Measurements from ENCODE around the gene PNKP. TPM values are rescaled to one million over a fixed set of nuclear protein-coding genes. Genes with fewer than 3 reads are reported as not detected.
A peak's percentile ranks its signal among the peaks of the same experiment; 100 is the strongest.

Gene PNKP
- total and polyA plus RNA-seq, 10 of the 15 experiments (the other 5 are each of a cell fraction or from before 2014, with no cell fraction given): 2.9 to 82.3 (median 33.2) TPM

DNA sequence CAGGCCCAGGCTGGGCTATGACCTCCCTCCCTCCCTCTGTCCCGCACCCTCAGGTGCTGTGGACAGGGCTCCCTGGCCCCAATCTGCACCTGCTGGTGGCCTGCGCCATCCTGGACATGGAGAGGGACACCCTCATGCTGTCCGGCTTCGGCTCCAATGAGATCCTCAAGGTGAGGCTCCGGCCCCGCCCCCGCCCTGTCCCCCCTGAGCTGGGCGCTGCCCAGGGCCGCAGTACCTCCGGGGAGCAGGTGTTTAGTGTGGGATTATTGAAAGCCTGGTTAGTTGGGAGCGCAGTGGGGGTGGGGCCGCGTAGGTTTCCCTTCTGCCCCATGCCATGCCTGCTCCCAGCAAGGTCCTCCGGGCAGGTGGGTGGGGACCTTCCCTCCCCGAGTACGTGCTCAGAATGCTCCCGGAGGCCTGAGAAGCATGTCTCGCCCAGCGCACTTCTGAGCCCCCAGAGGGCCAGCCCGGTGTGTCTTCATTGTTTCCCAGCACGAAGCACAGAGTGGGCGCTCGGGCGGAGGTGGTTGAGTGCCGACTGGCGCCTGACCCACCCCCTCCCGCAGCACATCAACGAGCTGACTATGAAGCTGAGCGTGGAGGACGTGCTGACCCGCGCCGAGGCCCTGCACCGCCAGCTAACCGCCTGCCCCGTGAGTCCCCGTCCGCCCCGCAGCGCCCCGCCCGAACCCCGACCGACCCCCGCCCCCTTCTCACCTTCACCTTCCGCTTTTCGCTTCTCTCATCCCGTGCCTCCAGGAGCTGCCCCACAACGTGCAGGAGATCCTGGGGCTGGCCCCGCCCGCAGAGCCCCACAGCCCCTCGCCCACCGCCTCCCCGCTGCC lies 20.5 kb upstream of the PNKP start (continued):
- TF ChIP-seq NFYB (IDR thresholded peaks at IDR 0.05; ENCODE audit: insufficient read depth, low read depth, low read length): no peak
- TF ChIP-seq, protein P1, sequence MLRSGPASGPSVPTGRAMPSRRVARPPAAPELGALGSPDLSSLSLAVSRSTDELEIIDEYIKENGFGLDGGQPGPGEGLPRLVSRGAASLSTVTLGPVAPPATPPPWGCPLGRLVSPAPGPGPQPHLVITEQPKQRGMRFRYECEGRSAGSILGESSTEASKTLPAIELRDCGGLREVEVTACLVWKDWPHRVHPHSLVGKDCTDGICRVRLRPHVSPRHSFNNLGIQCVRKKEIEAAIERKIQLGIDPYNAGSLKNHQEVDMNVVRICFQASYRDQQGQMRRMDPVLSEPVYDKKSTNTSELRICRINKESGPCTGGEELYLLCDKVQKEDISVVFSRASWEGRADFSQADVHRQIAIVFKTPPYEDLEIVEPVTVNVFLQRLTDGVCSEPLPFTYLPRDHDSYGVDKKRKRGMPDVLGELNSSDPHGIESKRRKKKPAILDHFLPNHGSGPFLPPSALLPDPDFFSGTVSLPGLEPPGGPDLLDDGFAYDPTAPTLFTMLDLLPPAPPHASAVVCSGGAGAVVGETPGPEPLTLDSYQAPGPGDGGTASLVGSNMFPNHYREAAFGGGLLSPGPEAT (IDR thresholded peaks at IDR 0.05; ENCODE audit: low read depth): 0 out of 2 replicates have a peak, but pooled peaks have one; percentile 27
- peak; percentile 84 for TF ChIP-seq NBN (IDR thresholded peaks at IDR 0.05)
- TF ChIP-seq ZNF274 (IDR thresholded peaks at IDR 0.05; ENCODE audit: insufficient read depth, insufficient read length): no peak
- no peak for TF ChIP-seq ZBED1 (IDR thresholded peaks at IDR 0.05; ENCODE audit: borderline replicate concordance)
- TF ChIP-seq SMC3 (IDR thresholded peaks at IDR 0.05; ENCODE audit: borderline replicate concordance, low read length): no peak
- TF ChIP-seq IKZF1 (conservative IDR thresholded peaks at IDR 0.05): peak; percentile 69
- TF ChIP-seq, protein P2, sequence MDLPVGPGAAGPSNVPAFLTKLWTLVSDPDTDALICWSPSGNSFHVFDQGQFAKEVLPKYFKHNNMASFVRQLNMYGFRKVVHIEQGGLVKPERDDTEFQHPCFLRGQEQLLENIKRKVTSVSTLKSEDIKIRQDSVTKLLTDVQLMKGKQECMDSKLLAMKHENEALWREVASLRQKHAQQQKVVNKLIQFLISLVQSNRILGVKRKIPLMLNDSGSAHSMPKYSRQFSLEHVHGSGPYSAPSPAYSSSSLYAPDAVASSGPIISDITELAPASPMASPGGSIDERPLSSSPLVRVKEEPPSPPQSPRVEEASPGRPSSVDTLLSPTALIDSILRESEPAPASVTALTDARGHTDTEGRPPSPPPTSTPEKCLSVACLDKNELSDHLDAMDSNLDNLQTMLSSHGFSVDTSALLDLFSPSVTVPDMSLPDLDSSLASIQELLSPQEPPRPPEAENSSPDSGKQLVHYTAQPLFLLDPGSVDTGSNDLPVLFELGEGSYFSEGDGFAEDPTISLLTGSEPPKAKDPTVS (IDR thresholded peaks at IDR 0.05; ENCODE audit: low read depth, low read length): no peak
- peak; percentile 38 for TF ChIP-seq ATF7 (IDR thresholded peaks at IDR 0.05; ENCODE audit: low read depth)
- TF ChIP-seq MEF2B (IDR thresholded peaks at IDR 0.05; ENCODE audit: partially characterized antibody, poor library complexity, severe bottlenecking): peak; percentile 69
- TF ChIP-seq POLR2AphosphoS5 (IDR thresholded peaks at IDR 0.05; ENCODE audit: low read length): no peak; the same call in 1 of the 2 replicates
- no peak for TF ChIP-seq SIX5 (IDR thresholded peaks at IDR 0.05; ENCODE audit: low read depth, low read length, severe bottlenecking)
- TF ChIP-seq NFYA (IDR thresholded peaks at IDR 0.05; ENCODE audit: borderline replicate concordance, low read depth, low read length): no peak
- TF ChIP-seq TCF3 (IDR thresholded peaks at IDR 0.05; ENCODE audit: borderline replicate concordance, insufficient read depth, low read depth, low read length): no peak
- no peak for TF ChIP-seq NR2C1 (IDR thresholded peaks at IDR 0.05)
- TF ChIP-seq ZNF622 (IDR thresholded peaks at IDR 0.05): no peak
- TF ChIP-seq RELA (IDR thresholded peaks at IDR 0.05; ENCODE audit: borderline replicate concordance, partially characterized antibody): no peak
- TF ChIP-seq PML (IDR thresholded peaks at IDR 0.05; ENCODE audit: low read length): no peak
- TF ChIP-seq, protein P3, sequence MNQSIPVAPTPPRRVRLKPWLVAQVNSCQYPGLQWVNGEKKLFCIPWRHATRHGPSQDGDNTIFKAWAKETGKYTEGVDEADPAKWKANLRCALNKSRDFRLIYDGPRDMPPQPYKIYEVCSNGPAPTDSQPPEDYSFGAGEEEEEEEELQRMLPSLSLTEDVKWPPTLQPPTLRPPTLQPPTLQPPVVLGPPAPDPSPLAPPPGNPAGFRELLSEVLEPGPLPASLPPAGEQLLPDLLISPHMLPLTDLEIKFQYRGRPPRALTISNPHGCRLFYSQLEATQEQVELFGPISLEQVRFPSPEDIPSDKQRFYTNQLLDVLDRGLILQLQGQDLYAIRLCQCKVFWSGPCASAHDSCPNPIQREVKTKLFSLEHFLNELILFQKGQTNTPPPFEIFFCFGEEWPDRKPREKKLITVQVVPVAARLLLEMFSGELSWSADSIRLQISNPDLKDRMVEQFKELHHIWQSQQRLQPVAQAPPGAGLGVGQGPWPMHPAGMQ (IDR thresholded peaks at IDR 0.05; ENCODE audit: borderline replicate concordance): no peak
- TF ChIP-seq FOXK2 (IDR thresholded peaks at IDR 0.05): no peak
- TF ChIP-seq NFXL1 (IDR thresholded peaks at IDR 0.05; ENCODE audit: borderline replicate concordance): no peak
- no peak for TF ChIP-seq RFX5 (IDR thresholded peaks at IDR 0.05; ENCODE audit: low read depth, low read length)
- TF ChIP-seq, protein P4, sequence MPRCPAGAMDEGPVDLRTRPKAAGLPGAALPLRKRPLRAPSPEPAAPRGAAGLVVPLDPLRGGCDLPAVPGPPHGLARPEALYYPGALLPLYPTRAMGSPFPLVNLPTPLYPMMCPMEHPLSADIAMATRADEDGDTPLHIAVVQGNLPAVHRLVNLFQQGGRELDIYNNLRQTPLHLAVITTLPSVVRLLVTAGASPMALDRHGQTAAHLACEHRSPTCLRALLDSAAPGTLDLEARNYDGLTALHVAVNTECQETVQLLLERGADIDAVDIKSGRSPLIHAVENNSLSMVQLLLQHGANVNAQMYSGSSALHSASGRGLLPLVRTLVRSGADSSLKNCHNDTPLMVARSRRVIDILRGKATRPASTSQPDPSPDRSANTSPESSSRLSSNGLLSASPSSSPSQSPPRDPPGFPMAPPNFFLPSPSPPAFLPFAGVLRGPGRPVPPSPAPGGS (IDR thresholded peaks at IDR 0.05; ENCODE audit: borderline replicate concordance, insufficient read depth, low read depth, low read length, poor library complexity, severe bottlenecking): no peak
- TF ChIP-seq RBBP5 (conservative IDR thresholded peaks at IDR 0.05): no peak
- peak in 1 of 2 experiments; percentile 77; a peak in 2 of 4 replicates for TF ChIP-seq BHLHE40 (IDR thresholded peaks at IDR 0.05; ENCODE audit: borderline replicate concordance in 1 of 2, low read depth in 2 of 2, low read length in 1 of 2)
- TF ChIP-seq NFIC (IDR thresholded peaks at IDR 0.05; ENCODE audit: low read depth, low read length): no peak
